GM19193 (cell line): ENCODE results near the gene PRDM15.

ENCODE experiments used
- POLR2A ChIP-seq: IDR thresholded peaks from 4 replicates; pipeline ENCODE4 v1.6.1; 2011; ENCODE audit not compliant: insufficient read depth, insufficient read length; ENCODE audit errors: extremely low read depth

The PRDM15 gene

DNA sequence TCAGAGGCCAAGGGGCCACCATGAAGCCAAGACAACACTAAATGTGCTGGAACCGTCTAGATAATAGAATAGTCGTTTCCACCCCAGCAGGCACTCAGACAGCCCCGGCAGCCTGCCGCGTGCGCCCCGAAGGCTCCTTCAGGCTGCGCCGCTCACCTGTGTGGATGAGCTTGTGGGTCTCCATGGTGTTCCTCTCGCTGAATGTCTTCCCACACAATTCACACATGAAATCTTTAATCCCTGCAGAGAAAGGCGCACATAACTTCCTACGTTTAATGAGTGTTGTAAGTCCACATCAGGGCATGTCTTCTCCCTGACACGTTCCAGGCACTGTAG is 68.6 kb downstream of the PRDM15 start:
- TF ChIP-seq POLR2A = no peak

GRCh38 chr21:41809891-41810596 is 69.1 kb downstream of the PRDM15 start:
- TF ChIP-seq POLR2A = no peak

- no peak for TF ChIP-seq POLR2A
Measured at GRCh38 chr21:41808846-41809245, 70.3 kb downstream of the PRDM15 start.

DNA sequence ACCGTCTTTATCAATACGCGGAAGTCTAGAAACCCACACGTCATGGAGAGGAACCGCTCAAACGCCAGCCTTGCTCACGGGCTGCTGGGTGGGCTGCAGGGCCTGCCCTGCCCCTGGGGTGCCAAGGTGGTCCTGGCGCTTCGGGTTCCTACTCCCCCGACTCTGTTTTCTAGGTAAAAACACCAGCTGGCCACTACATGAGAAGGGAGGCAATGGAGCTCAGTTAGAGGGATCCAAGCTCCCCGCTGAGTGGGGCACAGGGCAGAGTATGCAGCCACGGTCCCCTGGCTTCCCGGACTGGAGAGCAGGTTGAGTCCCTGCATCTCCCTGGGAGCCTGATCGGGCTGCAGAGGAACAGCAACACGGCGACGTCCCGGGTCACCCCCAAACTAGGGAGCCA is 71.0 kb downstream of the PRDM15 start:
- TF ChIP-seq POLR2A = no peak

GRCh38 chr21:41806773-41807172 is 72.4 kb downstream of the PRDM15 start:
- no peak for TF ChIP-seq POLR2A

DNA sequence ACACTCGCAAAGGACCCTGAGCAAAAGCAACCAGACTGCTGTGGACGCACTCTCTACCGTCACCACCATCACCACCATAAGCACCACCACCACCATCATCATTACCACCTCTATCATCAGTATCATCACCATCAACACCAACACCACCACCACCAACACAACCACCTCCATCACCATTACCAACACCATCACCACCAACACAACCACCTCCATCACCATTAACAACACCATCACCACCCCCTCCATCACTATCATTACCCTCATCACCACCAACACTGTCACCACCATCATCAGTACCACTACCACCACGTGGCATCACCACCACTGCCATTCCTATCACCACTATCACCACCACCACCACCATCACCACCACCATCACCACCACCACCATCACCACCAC is 73.5 kb downstream of the PRDM15 start:
- TF ChIP-seq POLR2A = no peak

DNA sequence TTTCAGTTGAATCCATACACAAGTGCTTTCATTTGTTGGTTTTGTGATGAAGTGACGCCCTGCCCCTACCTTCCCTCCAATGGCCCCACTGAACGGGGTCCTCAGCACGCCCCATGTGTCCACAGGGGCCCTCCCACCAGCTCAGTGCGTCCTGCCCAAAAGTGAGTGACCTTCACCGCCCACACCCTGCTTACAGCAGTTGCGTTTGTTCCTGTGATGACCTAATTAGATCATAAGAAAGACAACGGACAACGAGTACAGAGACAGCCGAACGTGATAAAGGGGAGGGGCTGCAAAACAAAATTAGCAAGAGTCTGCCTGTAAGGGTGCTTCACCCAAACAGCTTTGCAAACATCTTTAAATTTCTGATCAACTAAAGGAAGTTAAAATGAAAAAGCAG is 74.1 kb downstream of the PRDM15 start:
- no peak for TF ChIP-seq POLR2A

DNA sequence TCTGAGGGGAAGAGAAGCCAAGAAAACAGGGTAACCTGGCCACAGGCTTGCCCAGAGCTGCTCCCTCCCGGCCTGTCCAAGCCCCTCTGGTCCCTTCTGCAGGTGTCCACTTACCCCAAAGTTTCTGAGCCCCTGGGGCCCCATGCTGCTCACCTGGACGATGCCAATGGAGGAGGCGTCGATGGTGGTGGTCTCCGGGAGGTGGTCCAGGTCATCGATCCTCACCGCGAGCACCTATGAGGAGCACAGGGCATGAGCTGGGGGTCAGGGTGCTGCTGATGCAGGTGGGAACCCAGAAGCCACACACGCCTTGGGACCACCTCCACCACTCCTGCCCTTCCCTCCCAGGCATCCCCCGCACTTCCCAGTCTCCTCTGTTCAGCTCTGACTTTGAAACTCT is 74.8 kb downstream of the PRDM15 start:
- no peak for TF ChIP-seq POLR2A

- TF ChIP-seq POLR2A = no peak
Measured at GRCh38 chr21:41803316-41803715, 75.8 kb downstream of the PRDM15 start.

- TF ChIP-seq POLR2A = no peak
Measured at GRCh38 chr21:41802684-41803083, 76.5 kb downstream of the PRDM15 start.

DNA sequence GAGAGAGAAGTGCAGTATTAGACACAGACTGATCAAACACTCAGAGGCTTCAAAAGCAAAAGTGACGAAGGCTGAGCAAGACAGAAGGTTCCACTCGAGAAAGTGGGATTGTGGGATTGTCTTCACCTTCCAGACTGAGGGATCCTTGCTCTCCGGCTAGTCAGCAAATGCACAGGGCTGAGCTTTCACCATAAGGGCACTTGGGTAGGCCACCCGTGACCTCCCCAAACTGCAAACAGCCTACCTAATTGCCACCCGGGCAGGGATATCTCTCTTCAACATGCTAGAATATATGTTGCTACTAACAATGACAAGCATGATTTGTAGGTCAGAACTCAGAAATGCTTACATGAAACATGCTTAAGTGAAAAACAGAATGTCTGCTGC is 77.0 kb downstream of the PRDM15 start:
- no peak for TF ChIP-seq POLR2A

GRCh38 chr21:41801321-41802197 is 77.6 kb downstream of the PRDM15 start:
- TF ChIP-seq POLR2A = no peak

DNA sequence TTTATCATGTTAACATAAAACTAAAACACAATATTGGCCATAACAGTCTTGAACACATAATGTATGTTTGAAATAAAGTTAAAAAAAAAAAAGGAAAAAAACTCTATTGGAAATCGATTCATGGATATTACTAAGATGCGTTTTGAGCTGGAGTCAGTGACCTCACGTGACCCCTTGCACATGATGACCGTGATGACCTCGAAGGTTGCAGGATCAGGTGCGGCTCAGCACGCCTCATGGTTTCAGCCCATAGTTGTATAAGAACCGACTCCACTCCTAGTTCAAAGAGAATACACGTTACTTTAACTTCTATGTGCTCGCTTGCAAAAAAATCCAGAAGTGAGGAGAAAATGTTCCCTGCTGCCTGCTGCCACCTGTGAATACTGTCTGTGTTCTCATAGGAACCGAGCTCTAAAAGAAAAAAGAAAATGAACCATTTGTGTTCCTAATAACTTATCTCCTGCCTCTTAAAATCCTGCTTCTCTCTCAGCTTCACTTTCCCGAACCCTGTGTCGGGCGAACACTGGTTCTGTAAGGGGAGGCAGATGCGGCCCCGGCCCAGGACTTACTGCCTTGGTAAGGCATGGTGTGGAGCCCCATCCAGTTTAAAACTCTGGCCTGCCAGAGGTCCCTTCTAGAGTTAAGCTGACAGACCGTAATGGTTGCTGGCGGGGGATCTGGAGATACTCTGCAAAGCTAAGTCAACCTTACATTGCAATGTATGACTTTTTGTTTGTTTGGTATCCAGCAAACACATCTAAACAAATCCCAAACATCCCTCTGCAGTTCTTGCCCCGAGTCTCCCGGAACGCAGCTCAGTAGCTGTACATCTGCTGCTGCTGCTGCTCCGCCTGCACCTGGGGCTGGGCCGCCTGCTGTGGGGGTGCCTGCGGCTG is 78.5 kb downstream of the PRDM15 start:
- no peak for TF ChIP-seq POLR2A

DNA sequence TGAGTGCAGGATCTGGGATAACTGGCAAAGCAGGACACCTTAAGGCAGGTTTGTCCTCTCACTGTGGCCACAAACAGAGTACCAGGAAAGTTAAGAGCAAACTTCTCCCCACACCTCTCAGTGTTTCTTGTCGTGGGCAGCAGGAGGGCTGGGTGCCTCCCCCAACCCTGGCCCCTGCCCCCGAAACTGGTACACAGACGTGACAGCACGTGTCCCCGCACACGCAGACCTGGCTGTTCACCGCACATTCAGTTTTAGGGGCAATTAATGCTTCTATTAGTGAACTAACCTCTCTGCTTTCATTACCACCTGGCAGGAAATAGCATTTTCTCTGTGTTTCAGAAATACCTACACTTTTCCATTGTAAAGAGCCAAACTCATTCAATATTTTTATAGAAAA is 79.4 kb downstream of the PRDM15 start:
- no peak for TF ChIP-seq POLR2A

DNA sequence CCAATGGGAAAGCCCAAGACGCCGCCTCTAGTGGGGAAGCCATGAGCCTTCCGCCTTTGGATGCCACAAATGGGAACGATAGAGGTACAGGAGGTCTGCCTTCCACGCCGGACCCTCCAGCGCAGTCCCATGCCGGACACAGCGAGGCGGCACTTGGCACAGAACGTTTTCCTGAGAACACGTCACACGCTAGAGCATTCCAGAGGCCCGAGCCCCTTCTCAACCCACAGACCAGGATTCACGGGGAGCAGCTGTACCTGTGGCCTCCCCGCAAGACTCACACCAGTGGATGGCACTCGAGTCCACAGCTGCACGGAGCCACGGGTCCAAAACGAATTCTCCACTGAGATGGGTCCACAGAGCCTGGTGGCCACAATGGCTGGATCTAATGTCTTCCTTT is 80.8 kb downstream of the PRDM15 start:
- TF ChIP-seq POLR2A = no peak
